NCI-H2081 treated with DMSO at 0.1 percent for 48 hours (cell line): ENCODE data around the gene ANKRD29.

Source experiments
- DNase-seq: peaks from one replicate; lab custom pipeline; 2025; lab: John Stamatoyannopoulos, UW

Gene ANKRD29, protein sequence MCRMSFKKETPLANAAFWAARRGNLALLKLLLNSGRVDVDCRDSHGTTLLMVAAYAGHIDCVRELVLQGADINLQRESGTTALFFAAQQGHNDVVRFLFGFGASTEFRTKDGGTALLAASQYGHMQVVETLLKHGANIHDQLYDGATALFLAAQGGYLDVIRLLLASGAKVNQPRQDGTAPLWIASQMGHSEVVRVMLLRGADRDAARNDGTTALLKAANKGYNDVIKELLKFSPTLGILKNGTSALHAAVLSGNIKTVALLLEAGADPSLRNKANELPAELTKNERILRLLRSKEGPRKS

GRCh38 chr18:23662309-23663263 is at the start of gene ANKRD29:
Gene ANKRD29, minus strand, starts transcription at chr18:23662911. Its CDS starts 181 bp downstream, at chr18:23662730.
- no peak for DNase-seq

- DNase-seq = no peak
Measured at GRCh38 chr18:23712445-23712844, 49.7 kb upstream of the ANKRD29 start.

GRCh38 chr18:23711426-23711825 is 48.7 kb upstream of the ANKRD29 start:
- DNase-seq = no peak

DNA sequence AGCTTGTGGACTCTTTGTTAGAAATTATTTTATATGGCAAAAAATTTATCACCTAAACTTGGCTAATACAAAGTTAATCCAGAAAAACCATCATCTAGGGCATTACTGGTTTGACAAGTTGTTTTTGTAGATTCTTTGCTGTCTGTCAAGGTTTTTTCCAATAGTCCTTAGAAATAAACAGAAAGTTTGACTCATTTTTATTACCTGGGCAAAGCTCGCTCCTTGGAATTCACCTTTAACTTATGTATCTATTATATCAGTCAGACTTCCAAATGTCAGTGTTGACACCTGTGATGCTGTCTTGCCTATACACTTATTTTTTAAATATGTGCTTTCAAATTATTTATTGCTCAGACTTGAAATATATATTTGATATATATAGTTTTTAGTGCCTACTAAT is 48.2 kb upstream of the ANKRD29 start:
- DNase-seq = no peak

DNA sequence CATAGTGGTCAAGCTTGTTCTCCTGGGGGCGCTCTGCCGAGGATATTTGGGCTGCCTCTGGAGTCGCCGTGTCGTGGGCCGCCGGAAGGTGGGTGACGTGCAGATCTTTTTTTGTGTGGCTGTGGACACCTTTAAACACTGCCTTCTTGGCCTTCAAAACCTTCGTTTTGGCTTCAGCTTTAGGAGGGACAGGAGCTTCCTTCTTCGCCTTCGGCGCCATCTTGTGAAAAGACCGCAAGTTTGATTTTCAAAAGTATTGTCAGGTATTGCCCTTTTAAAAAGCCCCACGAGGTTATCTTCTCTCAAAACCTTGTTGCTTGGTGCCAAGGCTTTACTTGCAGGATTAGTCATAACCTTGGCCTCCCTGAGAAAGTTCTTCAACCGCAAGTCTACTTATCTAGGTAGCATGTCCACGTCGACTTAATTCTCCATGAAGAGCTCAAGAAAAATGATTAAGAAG is 47.4 kb upstream of the ANKRD29 start:
- no peak for DNase-seq

DNA sequence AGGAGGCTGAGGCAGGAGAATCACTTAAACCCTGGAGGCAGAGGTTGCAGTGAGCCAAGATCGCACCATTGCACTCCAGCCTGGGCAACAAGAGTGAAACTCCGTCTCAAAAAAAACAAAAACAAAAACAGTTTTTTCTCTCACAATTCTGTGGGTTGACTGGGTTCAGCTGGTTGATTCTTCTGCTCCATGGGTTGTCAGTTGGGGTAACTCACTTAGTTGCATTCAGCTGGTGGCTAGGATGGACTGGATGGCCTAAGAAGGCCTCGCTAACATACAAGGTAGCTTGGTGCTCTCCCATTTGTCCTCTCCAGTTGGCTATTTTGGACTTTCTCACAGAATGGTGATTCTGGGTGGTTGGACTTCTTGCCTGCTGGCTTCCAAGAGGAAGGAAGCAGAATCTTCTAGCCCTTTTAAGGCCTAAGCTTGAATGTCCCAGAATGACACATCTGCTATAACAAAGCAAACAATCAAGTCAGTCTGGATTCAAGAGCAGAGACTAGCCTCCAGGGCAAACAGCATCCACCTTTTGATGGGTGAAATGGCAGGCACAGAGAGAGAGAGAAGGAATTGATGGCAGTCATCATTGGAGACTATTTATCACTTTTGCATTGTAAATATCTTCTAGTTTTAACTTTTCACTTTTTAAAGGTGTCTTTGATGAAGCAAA is 44.4 kb upstream of the ANKRD29 start:
- DNase-seq = no peak

DNA sequence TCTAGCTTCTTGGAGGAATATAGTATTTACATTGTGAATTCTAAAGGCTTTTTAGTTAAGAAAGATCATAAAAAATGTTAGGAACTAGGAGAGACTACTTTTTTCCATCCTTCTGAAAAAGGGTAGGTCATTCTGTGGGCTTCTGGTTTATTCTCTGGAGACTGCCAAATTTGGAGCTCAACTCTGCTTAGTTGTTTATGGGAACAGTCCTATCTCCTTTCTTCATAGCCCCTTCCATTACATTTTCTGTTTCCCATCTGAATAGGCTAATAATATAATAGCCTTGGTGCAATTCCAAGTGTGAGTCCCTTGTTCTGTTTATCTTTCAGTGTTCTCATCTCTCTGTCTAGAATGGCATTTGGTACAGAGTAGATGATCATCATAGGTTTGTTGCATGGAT is 42.1 kb upstream of the ANKRD29 start:
- DNase-seq = no peak

GRCh38 chr18:23703987-23704384 is 41.3 kb upstream of the ANKRD29 start:
- no peak for DNase-seq

- no peak for DNase-seq
Measured at GRCh38 chr18:23703057-23703986, 40.6 kb upstream of the ANKRD29 start.

- no peak for DNase-seq
Measured at GRCh38 chr18:23702606-23703005, 39.9 kb upstream of the ANKRD29 start.

DNA sequence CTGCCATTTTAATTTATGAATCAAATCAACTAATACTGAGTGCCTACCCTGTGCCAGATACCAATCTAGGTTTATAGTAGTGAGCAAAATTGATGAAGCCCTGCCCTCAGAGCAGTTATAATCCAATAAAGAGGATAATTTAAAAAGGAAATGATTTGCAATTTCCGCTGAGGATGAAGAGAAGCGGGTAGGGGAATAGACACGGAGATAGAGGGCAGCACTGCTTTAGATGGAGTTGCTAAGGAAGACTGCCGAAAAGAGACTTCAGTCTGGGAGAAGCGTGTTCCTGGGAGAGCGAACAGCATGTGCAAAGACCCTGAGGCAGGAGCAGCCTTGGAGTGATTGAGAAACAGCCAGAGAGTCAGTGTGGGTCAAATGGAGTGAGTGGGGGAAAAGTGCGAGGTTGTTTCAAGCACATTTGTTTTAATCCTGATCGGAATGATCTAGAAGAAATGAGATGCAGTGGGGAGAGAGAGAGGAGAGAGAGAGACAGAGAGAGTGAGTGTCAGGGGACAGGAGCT is 38.9 kb upstream of the ANKRD29 start:
- DNase-seq = no peak

GRCh38 chr18:23701017-23701416 is 38.3 kb upstream of the ANKRD29 start:
- no peak for DNase-seq

DNA sequence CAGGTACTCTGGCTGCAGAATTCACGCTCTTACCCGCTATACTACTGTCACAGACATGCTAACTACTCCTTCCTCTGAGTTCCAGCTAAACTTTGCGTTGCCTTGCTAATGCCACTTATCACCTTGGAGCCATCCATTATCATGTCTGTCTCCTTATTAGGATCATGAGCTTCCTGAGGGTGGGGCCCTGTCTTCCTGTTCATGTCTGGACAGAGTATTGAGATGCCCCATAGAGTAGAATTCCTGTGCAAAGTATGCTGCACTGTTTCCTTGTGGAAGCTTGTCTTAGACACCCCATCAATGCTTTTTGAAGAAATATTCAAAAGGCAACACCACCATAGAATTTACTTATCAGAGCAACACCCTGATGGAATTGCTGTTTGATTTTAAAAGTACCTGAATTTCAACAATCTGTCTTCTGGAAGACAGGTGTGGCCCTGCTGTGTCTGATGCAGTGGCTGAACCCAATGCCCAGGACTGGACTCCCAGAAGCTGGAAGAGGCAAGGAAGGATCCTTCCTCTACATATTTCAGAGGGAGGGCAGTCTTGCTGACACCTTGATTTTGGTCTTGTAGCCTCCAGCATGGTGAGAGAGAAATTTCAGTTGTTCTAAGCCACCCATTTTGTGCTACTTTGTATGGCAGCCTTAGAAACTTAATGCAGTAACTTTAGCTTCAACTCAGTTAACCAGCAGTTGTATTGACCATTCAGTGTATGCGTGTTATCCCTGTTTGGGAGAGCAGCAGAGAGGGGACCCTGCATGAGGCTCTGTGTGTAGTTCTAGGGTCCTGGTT is 32.1 kb upstream of the ANKRD29 start:
- no peak for DNase-seq

- DNase-seq = no peak
Measured at GRCh38 chr18:23693846-23694245, 31.1 kb upstream of the ANKRD29 start.

DNA sequence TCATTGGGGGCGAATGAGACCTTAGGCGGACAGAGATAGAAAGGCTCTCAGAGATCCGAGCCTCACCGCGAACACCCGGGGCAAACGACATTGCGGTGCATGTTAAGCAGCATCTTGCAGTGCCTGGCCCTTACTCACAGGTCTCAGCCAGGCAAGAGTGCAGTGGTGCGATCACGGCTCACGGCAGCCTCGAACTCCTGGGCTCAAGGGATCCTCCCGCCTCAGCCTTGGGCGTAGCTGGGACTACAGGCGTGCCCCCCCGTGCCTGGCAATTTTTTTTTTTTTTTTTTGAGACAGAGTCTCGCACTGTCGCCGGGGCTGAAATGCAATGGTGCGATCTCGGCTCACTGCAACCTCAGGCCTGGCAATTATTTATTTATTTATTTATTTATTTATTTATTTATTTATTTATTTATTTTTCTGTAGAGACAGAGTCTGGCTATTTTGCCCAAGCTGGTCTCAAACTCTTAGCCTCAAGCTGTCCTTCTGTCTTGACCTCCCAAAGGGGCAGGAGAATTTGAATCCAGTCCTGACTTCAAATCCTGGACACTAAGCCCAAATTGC is 27.9 kb upstream of the ANKRD29 start:
- DNase-seq = no peak

- DNase-seq = no peak
Measured at GRCh38 chr18:23689616-23690504, 27.1 kb upstream of the ANKRD29 start.

- DNase-seq = no peak
Measured at GRCh38 chr18:23689031-23689615, 26.4 kb upstream of the ANKRD29 start, which contains the start of gene LAMA3. Gene LAMA3, plus strand, starts transcription at chr18:23689453. Its CDS starts 231 bp downstream, at chr18:23689684.

- no peak for DNase-seq
Measured at GRCh38 chr18:23688528-23688927, 25.8 kb upstream of the ANKRD29 start.
